OCI-LY3 (cell line): ENCODE results near the gene LRRC37A.

Experiments
- CTCF ChIP-seq: fragments of 200-600, 300-600 bp; sonication (generic); IDR thresholded peaks from 2 replicates; pipeline ENCODE4 v1.5.1; 2014; ENCODE audit warnings: antibody characterized with exemption, low read length, low read depth
- EZH2phosphoT487 ChIP-seq: fragments of 200-600 bp; shearing (Covaris generic); IDR thresholded peaks from 2 replicates; pipeline ENCODE4 v1.6.1; 2018; ENCODE audit warnings: antibody characterized with exemption, mixed run types, low read depth

- TF ChIP-seq CTCF (no peak), EZH2phosphoT487 (no peak)
Observed at GRCh38 chr17:46262271-46262670, 32.7 kb upstream of the LRRC37A start.
